Astrocyte of the spinal cord (primary cell): ENCODE measurements around the gene DNASE1L1.
"Not testable (repeated sequence)": the region's sequence is repeated elsewhere in the genome, so short reads cannot be mapped to it uniquely, and the experiment has no call there.

ENCODE experiments used
- DNase-seq: peaks from one replicate; pipeline ENCODE4 v3.0.0; 2011; ENCODE audit warnings: low read depth, low spot score
- H3K4me3 ChIP-seq: 2 replicates; pipeline ENCODE4 v1.5.1; 2011; ENCODE audit warnings: low read depth, mild to moderate bottlenecking, low read length, moderate library complexity
- in situ Hi-C: cut with HindIII; loops from 2 replicates; pipeline ENCODE4 v1.10.0; 2017; ENCODE audit warnings: low sequenced_read_pairs
- TF ChIP-seq, protein P1 (sequence below): IDR thresholded peaks from 2 replicates; pipeline ENCODE4 v1.5.1; 2012; ENCODE audit warnings: low read depth, mild to moderate bottlenecking, low read length, inconsistent platforms

Gene DNASE1L1

DNA sequence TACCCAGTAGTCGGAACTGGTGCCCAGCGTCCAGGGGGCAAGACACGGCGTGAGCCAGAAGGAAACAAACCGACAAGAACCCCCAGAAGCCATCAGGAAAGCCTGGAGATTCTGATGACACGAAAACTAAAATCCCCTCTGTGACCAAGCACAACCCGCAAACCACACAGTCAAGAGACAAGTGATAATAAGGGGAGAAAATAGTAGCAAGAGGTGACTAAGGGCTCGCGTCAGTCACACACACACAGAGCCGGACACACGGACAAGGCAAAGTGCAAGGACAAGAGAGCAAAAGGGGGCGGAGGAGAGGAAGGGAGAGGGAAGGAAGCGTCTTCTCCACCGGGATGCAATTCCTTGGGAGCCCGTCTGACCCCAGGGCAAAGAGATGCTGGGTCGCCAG lies 20.4 kb downstream of the DNASE1L1 start:
- H3K4me3 ChIP-seq, in situ Hi-C loops, DNase-seq: not testable (repeated sequence)

GRCh38 chrX:154388094-154388493 lies 21.0 kb downstream of the DNASE1L1 start:
- H3K4me3 ChIP-seq, in situ Hi-C loops, DNase-seq: not testable (repeated sequence)

DNA sequence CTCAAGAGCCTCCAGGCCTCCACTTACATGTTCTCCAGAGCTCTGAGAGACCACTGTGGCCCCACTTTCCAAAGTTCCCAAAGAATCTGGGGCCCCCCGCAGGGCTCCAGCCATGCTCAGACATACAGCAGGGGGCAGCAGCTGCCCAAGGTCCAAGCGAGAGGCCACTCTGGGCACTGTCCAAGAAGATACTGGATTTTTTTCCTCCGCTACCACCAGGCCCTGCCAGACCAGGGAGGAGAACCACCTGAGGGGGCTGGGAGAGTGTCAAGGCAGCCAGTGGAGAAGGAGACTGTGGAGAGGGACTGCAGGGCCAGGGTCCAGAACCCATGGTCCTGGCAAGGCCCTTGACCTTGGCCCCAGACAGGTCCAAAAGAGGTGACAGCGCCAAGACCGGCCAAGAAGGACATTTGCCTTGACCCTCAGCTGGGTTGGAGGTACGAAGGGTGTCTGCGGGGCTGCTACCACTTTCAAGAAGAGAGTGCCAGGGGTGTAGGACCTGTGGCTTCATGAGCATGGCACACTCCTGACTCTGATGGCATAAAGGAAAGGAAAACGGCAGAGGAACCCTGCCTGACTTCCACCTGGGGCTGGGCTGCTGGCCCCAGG lies 24.7 kb downstream of the DNASE1L1 start:
- DNase-seq = no peak
- TF ChIP-seq, protein P1, sequence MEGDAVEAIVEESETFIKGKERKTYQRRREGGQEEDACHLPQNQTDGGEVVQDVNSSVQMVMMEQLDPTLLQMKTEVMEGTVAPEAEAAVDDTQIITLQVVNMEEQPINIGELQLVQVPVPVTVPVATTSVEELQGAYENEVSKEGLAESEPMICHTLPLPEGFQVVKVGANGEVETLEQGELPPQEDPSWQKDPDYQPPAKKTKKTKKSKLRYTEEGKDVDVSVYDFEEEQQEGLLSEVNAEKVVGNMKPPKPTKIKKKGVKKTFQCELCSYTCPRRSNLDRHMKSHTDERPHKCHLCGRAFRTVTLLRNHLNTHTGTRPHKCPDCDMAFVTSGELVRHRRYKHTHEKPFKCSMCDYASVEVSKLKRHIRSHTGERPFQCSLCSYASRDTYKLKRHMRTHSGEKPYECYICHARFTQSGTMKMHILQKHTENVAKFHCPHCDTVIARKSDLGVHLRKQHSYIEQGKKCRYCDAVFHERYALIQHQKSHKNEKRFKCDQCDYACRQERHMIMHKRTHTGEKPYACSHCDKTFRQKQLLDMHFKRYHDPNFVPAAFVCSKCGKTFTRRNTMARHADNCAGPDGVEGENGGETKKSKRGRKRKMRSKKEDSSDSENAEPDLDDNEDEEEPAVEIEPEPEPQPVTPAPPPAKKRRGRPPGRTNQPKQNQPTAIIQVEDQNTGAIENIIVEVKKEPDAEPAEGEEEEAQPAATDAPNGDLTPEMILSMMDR = peak; percentile 52
- H3K4me3 ChIP-seq = no peak overlapping the region
- in situ Hi-C loops = no loop called here

GRCh38 chrX:154383359-154384283 lies 25.4 kb downstream of the DNASE1L1 start:
- TF ChIP-seq, protein P1 = no peak
- no peak overlapping the region for H3K4me3 ChIP-seq
- in situ Hi-C loops = no loop called here
- DNase-seq = no peak

DNA sequence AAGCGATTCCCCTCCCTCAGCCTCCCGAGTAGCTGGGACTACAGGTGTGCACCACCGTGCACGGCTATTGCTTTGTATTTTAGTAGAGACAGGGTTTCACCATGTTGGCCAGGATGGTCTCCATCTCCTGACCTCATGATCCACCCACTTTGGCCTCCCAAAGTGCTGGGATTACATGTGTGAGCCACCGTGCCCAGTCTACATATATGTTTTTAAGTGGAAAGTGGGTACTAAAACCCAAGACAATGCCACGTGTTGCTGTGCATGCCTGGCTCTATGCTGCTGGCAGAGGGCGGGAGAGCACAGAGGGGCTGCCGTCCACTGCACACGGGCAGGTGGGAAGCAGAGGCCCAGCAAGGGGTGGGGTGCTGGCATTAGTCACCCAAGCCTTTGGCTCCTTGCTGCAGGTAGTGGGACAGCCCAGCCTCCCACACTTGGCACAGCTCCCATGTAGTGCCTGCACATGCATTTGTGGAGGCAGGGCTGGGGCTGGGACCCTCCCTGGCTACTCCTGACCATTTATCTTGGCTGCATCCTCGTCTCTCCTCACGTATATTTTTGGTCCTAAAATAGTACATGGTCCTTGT lies 26.5 kb downstream of the DNASE1L1 start:
- no peak overlapping the region for H3K4me3 ChIP-seq
- no peak for DNase-seq
- in situ Hi-C loops = no loop called here
- TF ChIP-seq, protein P1 = no peak

DNA sequence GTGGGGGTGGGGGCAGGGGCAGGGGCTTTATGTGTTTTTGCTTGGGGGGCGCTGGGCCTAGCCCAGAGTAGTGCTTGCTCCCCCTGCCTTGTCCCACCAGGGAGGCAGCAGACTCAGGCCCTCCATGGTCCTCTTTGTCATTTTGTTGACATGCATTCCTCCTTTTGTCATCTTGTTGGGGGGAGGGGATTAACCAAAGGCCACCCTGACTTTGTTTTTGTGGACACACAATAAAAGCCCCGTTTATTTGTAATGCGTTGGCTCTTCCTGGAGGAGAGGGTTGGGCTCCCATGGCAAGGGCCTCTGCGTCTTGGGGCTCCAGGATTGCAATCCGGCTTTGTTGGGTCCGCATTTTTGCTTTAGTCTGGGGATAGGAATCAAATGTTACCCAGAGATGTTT lies 27.8 kb downstream of the DNASE1L1 start:
- no peak overlapping the region for H3K4me3 ChIP-seq
- in situ Hi-C loops = no loop called here
- DNase-seq = no peak
- TF ChIP-seq, protein P1 = no peak

- no peak for DNase-seq
- H3K4me3 ChIP-seq = peak overlapping the region; percentile 67
- TF ChIP-seq, protein P1 = no peak
- in situ Hi-C loops = no loop called here
These were observed 28.3 kb downstream of the DNASE1L1 start for GRCh38 chrX:154380787-154381186.
